ENCODE results near the gene LPCAT4.

GRCh38 chr15:34341381-34342212 is 25.4 kb downstream of the LPCAT4 start:
- TF ChIP-seq, protein P1, sequence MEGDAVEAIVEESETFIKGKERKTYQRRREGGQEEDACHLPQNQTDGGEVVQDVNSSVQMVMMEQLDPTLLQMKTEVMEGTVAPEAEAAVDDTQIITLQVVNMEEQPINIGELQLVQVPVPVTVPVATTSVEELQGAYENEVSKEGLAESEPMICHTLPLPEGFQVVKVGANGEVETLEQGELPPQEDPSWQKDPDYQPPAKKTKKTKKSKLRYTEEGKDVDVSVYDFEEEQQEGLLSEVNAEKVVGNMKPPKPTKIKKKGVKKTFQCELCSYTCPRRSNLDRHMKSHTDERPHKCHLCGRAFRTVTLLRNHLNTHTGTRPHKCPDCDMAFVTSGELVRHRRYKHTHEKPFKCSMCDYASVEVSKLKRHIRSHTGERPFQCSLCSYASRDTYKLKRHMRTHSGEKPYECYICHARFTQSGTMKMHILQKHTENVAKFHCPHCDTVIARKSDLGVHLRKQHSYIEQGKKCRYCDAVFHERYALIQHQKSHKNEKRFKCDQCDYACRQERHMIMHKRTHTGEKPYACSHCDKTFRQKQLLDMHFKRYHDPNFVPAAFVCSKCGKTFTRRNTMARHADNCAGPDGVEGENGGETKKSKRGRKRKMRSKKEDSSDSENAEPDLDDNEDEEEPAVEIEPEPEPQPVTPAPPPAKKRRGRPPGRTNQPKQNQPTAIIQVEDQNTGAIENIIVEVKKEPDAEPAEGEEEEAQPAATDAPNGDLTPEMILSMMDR (IDR thresholded peaks at IDR 0.05) = no peak
- no peak for TF ChIP-seq EP300 (IDR thresholded peaks at IDR 0.05)

Data from ovary (tissue), 3 donors.